SU-DHL-6 (cell line): ENCODE measurements around the gene EZH1.

Experiments used
- H2AFZ ChIP-seq: fragments of 200-600 bp; sonication (generic); 2 replicates; pipeline ENCODE4 v1.6.1; 2014; ENCODE audit warnings: low read depth, mild to moderate bottlenecking, moderate library complexity, mixed read lengths, antibody characterized with exemption, low read length; ENCODE audit not compliant: severe bottlenecking
- H3F3A ChIP-seq: fragments of 200-600 bp; shearing (Covaris generic); 2 replicates; pipeline ENCODE4 v1.6.0; 2016; ENCODE audit warnings: antibody characterized with exemption, mild to moderate bottlenecking; ENCODE audit not compliant: insufficient read depth
- H3K27ac ChIP-seq: fragments of 200-600 bp; sonication (generic); 2 replicates; pipeline ENCODE4 v1.5.1; 2016; ENCODE audit warnings: low read depth, mild to moderate bottlenecking, low read length, moderate library complexity, mixed read lengths
- H3K27me3 ChIP-seq: fragments of 200-600 bp; sonication (generic), shearing (Covaris generic); 2 replicates; pipeline ENCODE4 v1.6.0; 2014; ENCODE audit warnings: mild to moderate bottlenecking, low read length
- H3K36me3 ChIP-seq: fragments of 200-600 bp; sonication (generic); 2 replicates; pipeline ENCODE4 v1.6.1; 2014; ENCODE audit warnings: mild to moderate bottlenecking, low read length, mixed read lengths
- H3K4me2 ChIP-seq: fragments of 300-600, 200-600 bp; shearing (Covaris generic), sonication (generic); 2 replicates; pipeline ENCODE4 v1.6.0; 2014; ENCODE audit warnings: low read length, low read depth, mild to moderate bottlenecking; ENCODE audit not compliant: poor library complexity, severe bottlenecking
- H3K4me3 ChIP-seq: fragments of 200-600 bp; sonication (generic); 2 replicates; pipeline ENCODE4 v1.5.1; 2014; ENCODE audit warnings: antibody characterized with exemption, low read length, mild to moderate bottlenecking, mixed read lengths; ENCODE audit not compliant: insufficient read depth, poor library complexity, severe bottlenecking
- H3K79me2 ChIP-seq: fragments of 200-600 bp; sonication (generic); 2 replicates; pipeline ENCODE4 v1.6.1; 2014; ENCODE audit warnings: mild to moderate bottlenecking, low read length, moderate library complexity; ENCODE audit not compliant: insufficient read depth
- H3K9ac ChIP-seq: fragments of 200-600 bp; sonication (generic); 2 replicates; pipeline ENCODE4 v1.7.0; 2014; ENCODE audit warnings: mild to moderate bottlenecking, low read length
- H3K9me2 ChIP-seq: fragments of 200-600 bp; sonication (generic); replicated peaks from 2 replicates; pipeline ENCODE4 v1.6.1; 2014; ENCODE audit warnings: low read length; ENCODE audit not compliant: insufficient read depth
- H3K9me3 ChIP-seq: fragments of 200-600 bp; sonication (generic); 2 replicates; pipeline ENCODE4 v1.6.1; 2014; ENCODE audit warnings: low read length, mixed read lengths; ENCODE audit not compliant: insufficient read depth
- H4K20me1 ChIP-seq: fragments of 200-600 bp; sonication (generic); 2 replicates; pipeline ENCODE4 v1.6.1; 2014; ENCODE audit warnings: low read depth, mild to moderate bottlenecking, antibody characterized with exemption, low read length, moderate library complexity, mixed read lengths
- EZH2phosphoT487 ChIP-seq: fragments of 200-600 bp; sonication (generic), shearing (Covaris generic); conservative IDR thresholded peaks from 2 replicates; pipeline ENCODE4 v1.6.1; 2018; ENCODE audit warnings: mild to moderate bottlenecking, antibody characterized with exemption, low read length, moderate library complexity, mixed read lengths
- TF ChIP-seq, protein P1 (sequence below): fragments of 200-600 bp; sonication (generic); IDR thresholded peaks from one replicate; pipeline ENCODE4 v1.5.1; 2017; ENCODE audit warnings: antibody characterized with exemption, mild to moderate bottlenecking, low read length, moderate library complexity; ENCODE audit not compliant: insufficient read depth, poor library complexity, severe bottlenecking

EZH1 gene

DNA sequence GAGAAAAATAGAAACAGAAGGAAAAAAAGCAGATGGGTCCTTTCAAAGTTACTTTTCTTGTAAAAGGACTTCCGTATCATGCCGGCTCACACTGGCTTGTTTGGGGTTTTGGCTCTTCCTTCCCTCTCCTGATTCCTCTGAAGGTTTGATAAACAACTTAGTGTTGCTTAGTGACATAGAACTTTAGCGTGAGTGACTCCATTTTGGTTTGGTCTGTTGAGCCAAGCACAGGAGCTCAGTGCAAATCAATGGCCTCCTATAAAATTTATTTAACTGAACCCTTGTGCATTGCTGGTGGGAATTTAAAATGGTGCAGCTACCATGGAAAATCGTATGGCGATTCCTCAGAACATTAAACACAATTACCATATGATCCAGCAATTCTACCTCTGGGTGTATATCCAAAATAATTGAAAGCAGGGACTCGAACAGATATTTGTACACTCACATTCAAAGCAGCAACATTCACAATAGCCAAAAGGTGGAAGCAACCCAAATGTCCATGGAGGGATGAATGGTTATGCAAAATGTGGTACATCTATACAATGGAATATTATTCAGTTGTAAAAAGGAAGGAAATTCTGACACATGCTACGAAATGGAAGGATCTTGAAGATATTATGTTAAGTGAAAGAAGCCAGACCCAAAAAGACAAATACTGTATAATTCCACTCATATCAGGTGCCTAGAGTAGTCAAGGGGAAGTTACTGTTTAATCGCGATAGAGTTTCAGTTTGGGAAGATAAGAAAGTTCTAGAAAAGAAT is 86.8 kb downstream of the EZH1 start:
- H3K4me3 ChIP-seq: no peak overlapping the region
- H3F3A ChIP-seq: no peaks in the 10 kb centered on the region
- H3K36me3 ChIP-seq: no peaks in the 10 kb centered on the region
- H4K20me1 ChIP-seq: no peaks in the 10 kb centered on the region
- no peak overlapping the region for H3K27ac ChIP-seq
- H2AFZ ChIP-seq: no peak overlapping the region
- H3K9me2 ChIP-seq: no peaks in the 10 kb centered on the region
- no peaks in the 10 kb centered on the region for H3K27me3 ChIP-seq
- H3K9ac ChIP-seq: no peak overlapping the region
- H3K79me2 ChIP-seq: no peaks in the 10 kb centered on the region
- peak overlapping the region; percentile 61 for H3K4me2 ChIP-seq
- no peaks in the 10 kb centered on the region for H3K9me3 ChIP-seq
- TF ChIP-seq, protein P1, sequence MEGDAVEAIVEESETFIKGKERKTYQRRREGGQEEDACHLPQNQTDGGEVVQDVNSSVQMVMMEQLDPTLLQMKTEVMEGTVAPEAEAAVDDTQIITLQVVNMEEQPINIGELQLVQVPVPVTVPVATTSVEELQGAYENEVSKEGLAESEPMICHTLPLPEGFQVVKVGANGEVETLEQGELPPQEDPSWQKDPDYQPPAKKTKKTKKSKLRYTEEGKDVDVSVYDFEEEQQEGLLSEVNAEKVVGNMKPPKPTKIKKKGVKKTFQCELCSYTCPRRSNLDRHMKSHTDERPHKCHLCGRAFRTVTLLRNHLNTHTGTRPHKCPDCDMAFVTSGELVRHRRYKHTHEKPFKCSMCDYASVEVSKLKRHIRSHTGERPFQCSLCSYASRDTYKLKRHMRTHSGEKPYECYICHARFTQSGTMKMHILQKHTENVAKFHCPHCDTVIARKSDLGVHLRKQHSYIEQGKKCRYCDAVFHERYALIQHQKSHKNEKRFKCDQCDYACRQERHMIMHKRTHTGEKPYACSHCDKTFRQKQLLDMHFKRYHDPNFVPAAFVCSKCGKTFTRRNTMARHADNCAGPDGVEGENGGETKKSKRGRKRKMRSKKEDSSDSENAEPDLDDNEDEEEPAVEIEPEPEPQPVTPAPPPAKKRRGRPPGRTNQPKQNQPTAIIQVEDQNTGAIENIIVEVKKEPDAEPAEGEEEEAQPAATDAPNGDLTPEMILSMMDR: no peak
- no peak for TF ChIP-seq EZH2phosphoT487

DNA sequence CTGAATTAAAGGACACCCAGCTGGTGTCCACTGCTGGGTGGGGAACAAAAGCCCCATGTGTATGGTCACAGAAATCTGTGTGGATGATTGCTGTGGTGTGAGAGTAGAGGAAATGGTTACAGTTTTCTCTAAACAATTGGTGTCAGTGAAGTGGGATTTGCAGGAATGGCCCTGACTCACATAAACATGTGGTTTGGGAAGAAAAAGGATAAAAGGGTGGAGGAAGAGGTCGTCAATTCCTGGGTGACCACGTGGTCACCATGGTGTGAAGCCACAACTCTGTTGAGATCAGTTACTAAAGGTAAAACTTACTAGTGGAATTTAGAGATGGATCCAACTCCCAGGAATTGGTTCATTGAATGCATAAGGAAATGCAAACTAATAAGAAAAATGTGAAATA is 89.3 kb downstream of the EZH1 start:
- Histone ChIP-seq H2AFZ (no peak overlapping the region), H3K4me2 (no peak overlapping the region), H3K4me3 (no peak overlapping the region), H4K20me1 (no peaks in the 10 kb centered on the region), H3K9me3 (no peaks in the 10 kb centered on the region), H3K79me2 (no peaks in the 10 kb centered on the region), H3K27ac (no peak overlapping the region), H3K36me3 (no peaks in the 10 kb centered on the region), H3F3A (no peaks in the 10 kb centered on the region), H3K9ac (no peak overlapping the region), H3K9me2 (no peaks in the 10 kb centered on the region), H3K27me3 (no peaks in the 10 kb centered on the region)
- TF ChIP-seq EZH2phosphoT487: no peak
- TF ChIP-seq, protein P1: no peak

DNA sequence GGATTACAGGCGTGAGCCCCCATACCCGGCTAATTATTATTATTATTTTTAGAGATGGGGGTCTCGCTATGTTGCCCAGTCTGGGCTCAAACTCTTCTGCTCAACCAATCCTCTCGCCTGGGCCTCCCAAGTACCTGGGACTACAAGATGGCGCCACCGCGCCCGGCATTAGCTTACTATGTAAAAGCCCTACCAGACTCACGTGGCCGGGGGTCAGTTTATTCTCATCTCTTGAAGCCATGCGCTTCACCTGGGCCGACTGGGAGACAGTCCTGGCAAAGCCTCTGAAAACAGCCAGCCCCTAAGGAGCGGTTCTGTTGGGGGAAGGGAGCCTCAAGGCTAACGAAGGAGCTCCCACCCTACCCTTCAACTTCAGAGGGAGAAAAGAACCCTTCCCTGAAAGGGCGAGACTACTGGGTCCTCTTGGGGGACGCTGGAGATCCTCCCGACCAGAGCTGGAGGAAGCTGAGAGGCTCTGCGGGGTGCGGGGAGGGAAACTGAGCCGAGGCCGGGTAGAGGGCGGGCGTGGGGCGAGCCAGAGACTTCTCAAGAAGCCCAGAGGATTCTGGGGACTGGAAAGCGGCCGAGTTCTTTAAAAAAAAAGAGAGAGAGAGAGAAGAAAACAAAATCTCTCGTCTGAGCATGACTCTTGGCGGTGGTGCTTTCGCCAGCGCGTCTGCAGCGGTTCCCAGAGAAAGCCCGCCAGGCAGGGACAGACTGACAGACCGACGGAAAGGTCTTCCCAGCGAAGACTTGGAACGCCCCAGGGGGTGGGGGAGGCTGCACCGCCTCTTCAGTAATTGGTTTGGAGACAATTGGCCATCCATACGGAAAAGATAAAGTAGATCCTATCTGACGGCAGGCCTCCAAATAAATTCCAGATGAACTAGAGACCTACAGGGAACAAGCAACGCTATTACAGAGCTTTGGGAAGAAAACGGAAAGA is 91.4 kb downstream of the EZH1 start:
- no peak overlapping the region for H3K27ac ChIP-seq
- no peaks in the 10 kb centered on the region for H3K79me2 ChIP-seq
- no peak overlapping the region for H2AFZ ChIP-seq
- H4K20me1 ChIP-seq: no peaks in the 10 kb centered on the region
- no peak overlapping the region for H3K4me3 ChIP-seq
- TF ChIP-seq EZH2phosphoT487: no peak
- TF ChIP-seq, protein P1: no peak
- no peaks in the 10 kb centered on the region for H3K9me3 ChIP-seq
- H3K4me2 ChIP-seq: no peak overlapping the region
- no peaks in the 10 kb centered on the region for H3K36me3 ChIP-seq
- no peaks in the 10 kb centered on the region for H3F3A ChIP-seq
- no peak overlapping the region for H3K9ac ChIP-seq
- H3K9me2 ChIP-seq: no peaks in the 10 kb centered on the region
- no peaks in the 10 kb centered on the region for H3K27me3 ChIP-seq
